Lung (tissue), 12 donors: ENCODE results near the gene APOA1. TPM values are rescaled to one million over a fixed set of nuclear protein-coding genes. Genes with fewer than 3 reads are reported as not detected.
"Not testable (repeated sequence)": the region's sequence is repeated elsewhere in the genome, so short reads cannot be mapped to it uniquely, and the experiment has no call there.

ENCODE experiments used
- ATAC-seq: fragments of 200-7000 bp; cut with Tn5 transposase; one replicate; pipeline ENCODE4 v1.9.1; 2020; ENCODE audit warnings: moderate number of reproducible peaks; ENCODE audit not compliant: insufficient read depth, low FRiP score
- DNase-seq, 3 donors: peaks; one replicate each; pipeline ENCODE4 v3.0.0-alpha.2; 2013 to 2017
- H3K27ac ChIP-seq, 2 donors: one replicate each; pipeline ENCODE4 v1.5.1; 2013; ENCODE audit warnings: mild to moderate bottlenecking in 2 of 2, moderate library complexity in 2 of 2, control low read depth in 1 of 2, inconsistent platforms in 1 of 2, low read depth in 1 of 2, low read length in 1 of 2
- H3K27me3 ChIP-seq, 3 donors: one replicate each; pipeline ENCODE4 v1.5.1; 2013; ENCODE audit warnings: low read length in 2 of 3; ENCODE audit not compliant: control insufficient read depth in 3 of 3, insufficient read depth in 3 of 3
- H3K36me3 ChIP-seq, 4 donors: one replicate each; pipeline ENCODE4 v1.5.1; 2013; ENCODE audit warnings: low read length in 4 of 4, mild to moderate bottlenecking in 1 of 4, moderate library complexity in 1 of 4; ENCODE audit not compliant: control insufficient read depth in 4 of 4, insufficient read depth in 4 of 4
- H3K4me1 ChIP-seq, 5 donors: one replicate each; pipeline ENCODE4 v1.5.1; 2013; ENCODE audit warnings: low read length in 5 of 5, mild to moderate bottlenecking in 2 of 5, moderate library complexity in 1 of 5; ENCODE audit not compliant: control insufficient read depth in 5 of 5, insufficient read depth in 5 of 5
- H3K4me3 ChIP-seq: one replicate; pipeline ENCODE4 v1.5.1; 2013; ENCODE audit warnings: mild to moderate bottlenecking, control low read depth, moderate library complexity
- H3K9ac ChIP-seq, 2 donors: one replicate each; pipeline ENCODE4 v1.5.1; 2013; ENCODE audit warnings: low read length in 2 of 2, control low read depth in 1 of 2; ENCODE audit not compliant: insufficient read depth in 1 of 2
- H3K9me3 ChIP-seq, 4 donors: one replicate each; pipeline ENCODE4 v1.5.1; 2013; ENCODE audit warnings: low read length in 3 of 4, mild to moderate bottlenecking in 1 of 4, moderate library complexity in 1 of 4; ENCODE audit not compliant: control insufficient read depth in 4 of 4, insufficient read depth in 3 of 4
- WGBS, 2 donors: extraction: QIAGEN DNeasy Blood & Tissue Kit; methylation state at CpG; one replicate each; pipeline ENCODE4 v1.1.7; 2013; 5-methylcytosine and 5-hydroxymethylcytosine counted together
- polyA plus RNA-seq, 2 donors: library from polyadenylated mRNA; stranded (reverse); fragments of 200-250 nt; gene quantifications; one replicate each; pipeline ENCODE4 v1.2.1, GENCODE V29; 2013
- total RNA-seq, 2 donors: library from RNA; depleted of rRNA in 1 of 2; stranded (reverse); fragments of >200 nt in 1 of 2; gene quantifications; one replicate each; pipeline ENCODE4 v1.2.1, GENCODE V29; 2014 to 2021
- TF ChIP-seq, protein P1 (sequence below): IDR thresholded peaks from 2 replicates; pipeline ENCODE4 v1.5.1; 2012; ENCODE audit warnings: mild to moderate bottlenecking; ENCODE audit errors: control extremely low read depth, extremely low read depth
- donor health status: control.
- donor health status: control.
- donor health status: Bipolar disorder and iron deficiency.
- donor health status: healthy.
- donor health status: DM: yes; HTN: yes; CAD: no.

Gene APOA1
- total and polyA plus RNA-seq, 4 donors, result 1.2 to 18.2 (median 3.1) TPM

GRCh38 chr11:116836632-116836991 lies 810 bp downstream of the APOA1 start:
- TF ChIP-seq, protein P1, sequence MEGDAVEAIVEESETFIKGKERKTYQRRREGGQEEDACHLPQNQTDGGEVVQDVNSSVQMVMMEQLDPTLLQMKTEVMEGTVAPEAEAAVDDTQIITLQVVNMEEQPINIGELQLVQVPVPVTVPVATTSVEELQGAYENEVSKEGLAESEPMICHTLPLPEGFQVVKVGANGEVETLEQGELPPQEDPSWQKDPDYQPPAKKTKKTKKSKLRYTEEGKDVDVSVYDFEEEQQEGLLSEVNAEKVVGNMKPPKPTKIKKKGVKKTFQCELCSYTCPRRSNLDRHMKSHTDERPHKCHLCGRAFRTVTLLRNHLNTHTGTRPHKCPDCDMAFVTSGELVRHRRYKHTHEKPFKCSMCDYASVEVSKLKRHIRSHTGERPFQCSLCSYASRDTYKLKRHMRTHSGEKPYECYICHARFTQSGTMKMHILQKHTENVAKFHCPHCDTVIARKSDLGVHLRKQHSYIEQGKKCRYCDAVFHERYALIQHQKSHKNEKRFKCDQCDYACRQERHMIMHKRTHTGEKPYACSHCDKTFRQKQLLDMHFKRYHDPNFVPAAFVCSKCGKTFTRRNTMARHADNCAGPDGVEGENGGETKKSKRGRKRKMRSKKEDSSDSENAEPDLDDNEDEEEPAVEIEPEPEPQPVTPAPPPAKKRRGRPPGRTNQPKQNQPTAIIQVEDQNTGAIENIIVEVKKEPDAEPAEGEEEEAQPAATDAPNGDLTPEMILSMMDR, result no peak
- no peaks in the 10 kb centered on the region for H3K27me3 ChIP-seq
- 81 to 94% methylated on average over 7 of the region's 7 CpGs for WGBS, 2 donors
- H3K36me3 ChIP-seq, result no peaks in the 10 kb centered on the region
- H3K4me1 ChIP-seq, result peaks cover 0 to 51% (median 13%) of the 10 kb centered on the region in 5 donors
- H3K27ac ChIP-seq, result peak overlapping the region; percentile 47 to 88
- H3K4me3 ChIP-seq, result no peak overlapping the region
- DNase-seq, result no peak
- no peaks in the 10 kb centered on the region for H3K9me3 ChIP-seq
- H3K9ac ChIP-seq, result no peak overlapping the region
- ATAC-seq, result no peak

DNA sequence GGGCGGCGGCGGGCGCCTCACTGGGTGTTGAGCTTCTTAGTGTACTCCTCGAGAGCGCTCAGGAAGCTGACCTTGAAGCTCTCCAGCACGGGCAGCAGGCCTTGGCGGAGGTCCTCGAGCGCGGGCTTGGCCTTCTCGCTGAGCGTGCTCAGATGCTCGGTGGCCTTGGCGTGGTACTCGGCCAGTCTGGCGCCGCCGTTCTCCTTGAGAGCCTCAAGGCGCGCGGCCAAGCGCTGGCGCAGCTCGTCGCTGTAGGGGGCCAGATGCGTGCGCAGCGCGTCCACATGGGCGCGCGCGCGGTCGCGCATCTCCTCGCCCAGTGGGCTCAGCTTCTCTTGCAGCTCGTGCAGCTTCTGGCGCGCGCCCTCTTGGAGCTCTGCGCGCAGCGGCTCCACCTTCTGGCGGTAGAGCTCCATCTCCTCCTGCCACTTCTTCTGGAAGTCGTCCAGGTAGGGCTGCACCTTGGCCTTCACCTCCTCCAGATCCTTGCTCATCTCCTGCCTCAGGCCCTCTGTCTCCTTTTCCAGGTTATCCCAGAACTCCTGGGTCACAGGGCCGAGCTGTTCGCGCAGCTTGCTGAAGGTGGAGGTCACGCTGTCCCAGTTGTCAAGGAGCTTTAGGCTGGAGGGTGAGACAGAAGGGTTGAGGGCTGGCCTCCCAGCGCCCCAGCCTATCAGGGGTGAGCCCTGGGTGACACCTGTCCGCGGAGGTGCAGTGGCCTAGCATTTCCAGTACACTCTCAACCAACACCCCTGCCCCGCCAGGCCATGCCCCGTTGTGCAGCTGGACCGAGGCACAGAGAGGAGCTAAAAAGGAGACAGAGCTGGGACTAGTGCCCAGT lies 1.4 kb downstream of the APOA1 start:
- H3K27ac ChIP-seq, result peak overlapping the region; percentile 47 to 88
- no peaks in the 10 kb centered on the region for H3K27me3 ChIP-seq
- peak overlapping the region; percentile 9 for H3K4me3 ChIP-seq
- DNase-seq (peak; percentile 97 to 99 (median 98)), ATAC-seq (peak; percentile 89)
- WGBS, 2 donors, result 10 to 13% methylated on average over 57 of the region's 57 CpGs
- peaks cover 0 to 50% (median 13%) of the 10 kb centered on the region in 5 donors for H3K4me1 ChIP-seq
- H3K9me3 ChIP-seq, result no peaks in the 10 kb centered on the region
- H3K36me3 ChIP-seq, result no peaks in the 10 kb centered on the region
- TF ChIP-seq, protein P1, result peak; percentile 64
- H3K9ac ChIP-seq, result no peak overlapping the region

- 16 to 29% methylated on average over 28 of the region's 28 CpGs for WGBS, 2 donors
- TF ChIP-seq, protein P1, result no peak
- Histone ChIP-seq H3K9ac (peak overlapping the region in 1 of 2 donors; percentile 34), H3K36me3 (no peaks in the 10 kb centered on the region), H3K4me3 (no peak overlapping the region), H3K27ac (peak overlapping the region; percentile 47 to 88), H3K4me1 (peaks cover 0 to 42% (median 13%) of the 10 kb centered on the region in 5 donors), H3K9me3 (no peaks in the 10 kb centered on the region), H3K27me3 (no peaks in the 10 kb centered on the region)
- no peak for DNase-seq
- no peak for ATAC-seq
Measured at GRCh38 chr11:116835042-116835772, 2.2 kb downstream of the APOA1 start.

- Histone ChIP-seq H3K4me1 (peaks cover 0 to 40% (median 15%) of the 10 kb centered on the region in 5 donors), H3K27ac (peak overlapping the region in 1 of 2 donors; percentile 88)
- not testable (repeated sequence) for H3K36me3 ChIP-seq, H3K27me3 ChIP-seq, DNase-seq, ATAC-seq, H3K9me3 ChIP-seq, H3K9ac ChIP-seq, H3K4me3 ChIP-seq
- 71 to 77% methylated on average over 13 of the region's 13 CpGs for WGBS, 2 donors
Measured at GRCh38 chr11:116834535-116835041, 2.8 kb downstream of the APOA1 start.
